Osteocyte (in vitro differentiated cells): ENCODE measurements around the gene AMZ1. TPM values are rescaled to one million over a fixed set of nuclear protein-coding genes. Genes with fewer than 3 reads are reported as not detected.
A peak's percentile ranks its signal among the peaks of the same experiment; 100 is the strongest.

Source experiments
- DNase-seq: peaks from one replicate; pipeline ENCODE4 v3.0.0; 2021; ENCODE audit warnings: mixed read lengths; ENCODE audit not compliant: unreplicated experiment; ENCODE audit errors: extremely low spot score
- H3K27ac Mint-ChIP-seq: one replicate; pipeline ENCODE4 v1.8.0; 2021; ENCODE audit warnings: mild to moderate bottlenecking, mixed read lengths; ENCODE audit not compliant: unreplicated experiment
- H3K27me3 Mint-ChIP-seq: one replicate; pipeline ENCODE4 v1.8.0; 2021; ENCODE audit warnings: mixed read lengths; ENCODE audit not compliant: unreplicated experiment
- H3K36me3 Mint-ChIP-seq: one replicate; pipeline ENCODE4 v1.8.0; 2021; ENCODE audit warnings: mixed read lengths; ENCODE audit not compliant: unreplicated experiment
- H3K4me1 Mint-ChIP-seq: one replicate; pipeline ENCODE4 v1.8.0; 2021; ENCODE audit warnings: mixed read lengths; ENCODE audit not compliant: unreplicated experiment
- H3K4me3 Mint-ChIP-seq: one replicate; pipeline ENCODE4 v1.8.0; 2021; ENCODE audit warnings: mild to moderate bottlenecking, moderate library complexity, mixed read lengths; ENCODE audit not compliant: unreplicated experiment
- H3K9me3 Mint-ChIP-seq: one replicate; pipeline ENCODE4 v1.8.0; 2021; ENCODE audit warnings: mixed read lengths; ENCODE audit not compliant: unreplicated experiment
- CTCF ChIP-seq: fragments of 200-600 bp; sonication (generic); IDR thresholded peaks from 2 replicates; pipeline ENCODE4 v1.5.0; 2021; ENCODE audit warnings: antibody characterized with exemption, mild to moderate bottlenecking, moderate library complexity
- total RNA-seq: library from RNA; stranded (reverse); gene quantifications from 2 replicates; pipeline ENCODE4 v1.2.1, GENCODE V29; 2021

The AMZ1 gene
- total RNA-seq, 1 donor from 2014 or later = 5.8 TPM

GRCh38 chr7:2657920-2658671, 29.9 kb upstream of the AMZ1 start:
- DNase-seq = no peak
- Mint-ChIP-seq H3K9me3 (no peaks in the 10 kb centered on the region), H3K27ac (no peak overlapping the region), H3K36me3 (peaks cover 16% of the 10 kb centered on the region), H3K4me3 (no peak overlapping the region), H3K4me1 (peaks cover 5% of the 10 kb centered on the region), H3K27me3 (no peaks in the 10 kb centered on the region)
- TF ChIP-seq CTCF = no peak

- TF ChIP-seq CTCF = no peak
- Mint-ChIP-seq H3K4me3 (no peak overlapping the region), H3K27me3 (no peaks in the 10 kb centered on the region), H3K9me3 (no peaks in the 10 kb centered on the region), H3K4me1 (peaks cover 3% of the 10 kb centered on the region), H3K27ac (no peak overlapping the region), H3K36me3 (peaks cover 16% of the 10 kb centered on the region)
- no peak for DNase-seq
Measured at GRCh38 chr7:2658941-2659340, 29.1 kb upstream of the AMZ1 start.

DNA sequence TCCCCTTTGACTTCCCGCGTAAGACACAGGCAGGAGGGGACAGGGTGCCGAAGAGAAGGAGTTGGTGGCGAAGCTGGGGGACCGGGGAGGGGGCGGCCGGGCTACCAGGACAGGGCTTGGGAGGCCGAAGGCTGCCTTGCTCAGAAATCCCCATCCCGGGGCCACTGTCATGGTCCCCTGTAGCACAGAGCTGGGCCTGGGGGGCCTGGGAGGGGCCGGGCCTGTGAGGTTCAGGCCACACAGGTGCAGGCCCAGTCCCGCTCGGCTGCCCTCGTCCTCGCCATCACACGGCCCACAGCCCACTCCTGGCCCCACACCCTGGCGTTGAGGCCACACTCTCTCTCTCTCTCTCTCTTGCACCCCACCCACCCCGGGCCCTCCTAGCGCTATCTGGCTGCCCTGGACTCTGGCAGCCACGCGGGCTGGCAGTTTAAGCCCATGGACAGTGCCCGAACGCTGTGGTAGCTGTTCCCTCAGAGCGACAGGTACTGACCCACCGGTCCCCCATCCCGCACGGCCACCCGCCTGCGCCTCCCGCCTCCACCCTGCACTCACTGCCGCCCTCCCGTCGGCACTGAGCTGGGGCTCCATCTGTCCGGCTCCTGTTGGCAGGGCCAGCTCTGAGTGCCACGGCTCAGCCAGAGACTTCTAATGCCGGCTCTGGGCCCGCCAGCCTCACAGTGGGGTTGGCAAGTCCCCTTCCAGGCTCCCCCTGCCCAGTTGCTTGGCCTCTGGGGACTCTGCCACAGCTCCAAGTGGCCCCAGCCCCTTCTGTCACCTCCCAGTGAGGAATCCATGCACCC, 28.2 kb upstream of the AMZ1 start:
- peaks cover 16% of the 10 kb centered on the region for H3K36me3 Mint-ChIP-seq
- no peaks in the 10 kb centered on the region for H3K27me3 Mint-ChIP-seq
- no peak overlapping the region for H3K4me3 Mint-ChIP-seq
- no peak overlapping the region for H3K27ac Mint-ChIP-seq
- no peak for DNase-seq
- H3K4me1 Mint-ChIP-seq = peaks cover 5% of the 10 kb centered on the region
- no peak for TF ChIP-seq CTCF
- H3K9me3 Mint-ChIP-seq = no peaks in the 10 kb centered on the region

GRCh38 chr7:2660359-2661095, 27.5 kb upstream of the AMZ1 start:
- H3K9me3 Mint-ChIP-seq = no peaks in the 10 kb centered on the region
- H3K27me3 Mint-ChIP-seq = no peaks in the 10 kb centered on the region
- peak; percentile 40 for TF ChIP-seq CTCF
- DNase-seq = no peak
- peaks cover 5% of the 10 kb centered on the region for H3K4me1 Mint-ChIP-seq
- H3K36me3 Mint-ChIP-seq = peaks cover 16% of the 10 kb centered on the region
- no peak overlapping the region for H3K4me3 Mint-ChIP-seq
- H3K27ac Mint-ChIP-seq = no peak overlapping the region

DNA sequence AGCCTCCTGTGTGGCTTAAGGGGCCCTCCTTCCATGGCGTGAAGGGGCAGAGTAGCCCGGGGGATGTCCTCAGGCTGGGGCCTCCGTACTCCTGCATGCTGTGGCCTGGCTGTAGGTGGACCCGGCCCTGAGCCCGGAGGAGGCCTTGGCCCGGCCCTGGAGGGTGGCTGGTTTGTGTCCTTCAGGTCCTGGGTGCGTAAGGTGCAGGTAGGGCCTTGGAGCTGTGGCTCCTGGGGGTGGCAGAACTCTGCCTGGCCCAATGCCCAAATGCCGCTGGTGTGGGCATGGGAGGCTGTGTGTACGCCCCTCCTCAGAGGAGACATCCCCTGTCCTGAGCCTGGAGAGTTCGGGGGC, 26.9 kb upstream of the AMZ1 start:
- Mint-ChIP-seq H3K4me1 (peaks cover 5% of the 10 kb centered on the region), H3K4me3 (no peak overlapping the region), H3K36me3 (peaks cover 16% of the 10 kb centered on the region), H3K27ac (no peak overlapping the region), H3K9me3 (no peaks in the 10 kb centered on the region), H3K27me3 (no peaks in the 10 kb centered on the region)
- no peak for TF ChIP-seq CTCF
- DNase-seq = no peak
